Testis (tissue), 2 donors: ENCODE data around the gene KLHL22.

Experiments
- POLR2A ChIP-seq: fragments of 450-650 bp; IDR thresholded peaks from one replicate; pipeline ENCODE4 v1.6.1; 2017; ENCODE audit warnings: antibody characterized with exemption, mild to moderate bottlenecking, moderate library complexity
- TF ChIP-seq, protein P1 (sequence below), 3 experiments: fragments of 450-650 bp in 2 of 3; fragments of 200-600 bp in 1 of 3; sonication (generic) in 1 of 3; IDR thresholded peaks; one replicate each; pipeline ENCODE4 v1.5.1; 2016 to 2019; ENCODE audit warnings: antibody characterized with exemption in 3 of 3, mild to moderate bottlenecking in 2 of 3, moderate library complexity in 1 of 3

DNA sequence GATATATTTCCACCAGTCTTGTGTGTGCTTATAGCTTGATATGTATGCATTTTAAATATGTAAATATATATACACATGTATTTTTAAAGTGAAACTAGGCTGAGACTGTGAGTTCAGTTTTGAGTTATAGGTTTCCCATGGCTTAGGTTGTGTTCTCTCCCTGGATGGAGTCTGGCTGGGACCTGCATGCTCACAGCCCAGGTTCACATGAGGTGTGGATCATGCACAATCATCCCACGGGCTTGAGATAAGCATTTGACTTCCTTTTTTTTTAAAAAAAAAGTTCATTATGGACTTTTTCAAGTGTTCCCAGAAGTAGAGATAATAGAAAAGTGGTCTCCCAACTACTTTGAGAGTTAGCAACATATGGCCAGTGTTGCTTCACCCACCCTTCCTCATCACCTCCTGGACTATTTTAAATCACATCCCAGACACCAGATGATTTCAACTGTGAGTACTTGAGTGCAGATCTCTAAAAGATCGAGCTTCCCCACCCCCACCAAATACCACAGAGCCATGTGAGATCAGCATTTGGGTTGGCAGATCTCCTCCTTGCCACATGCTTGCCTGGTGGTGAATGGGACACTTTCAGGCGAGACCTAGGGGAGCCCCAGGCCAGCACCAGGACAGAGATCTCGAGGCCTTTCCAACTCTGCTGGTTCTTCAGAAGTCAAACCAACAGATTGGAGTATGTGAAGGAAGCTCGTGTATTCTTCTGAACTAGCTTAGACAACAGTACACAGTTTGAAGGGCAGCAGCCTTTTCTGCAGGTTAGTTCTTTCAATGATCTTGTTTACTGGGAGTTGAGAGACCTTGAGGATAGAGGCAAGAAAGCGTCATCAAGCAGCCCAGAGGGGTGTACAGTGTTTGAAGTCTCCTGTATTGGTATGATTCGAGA is 27.7 kb upstream of the KLHL22 start:
- TF ChIP-seq, protein P1, sequence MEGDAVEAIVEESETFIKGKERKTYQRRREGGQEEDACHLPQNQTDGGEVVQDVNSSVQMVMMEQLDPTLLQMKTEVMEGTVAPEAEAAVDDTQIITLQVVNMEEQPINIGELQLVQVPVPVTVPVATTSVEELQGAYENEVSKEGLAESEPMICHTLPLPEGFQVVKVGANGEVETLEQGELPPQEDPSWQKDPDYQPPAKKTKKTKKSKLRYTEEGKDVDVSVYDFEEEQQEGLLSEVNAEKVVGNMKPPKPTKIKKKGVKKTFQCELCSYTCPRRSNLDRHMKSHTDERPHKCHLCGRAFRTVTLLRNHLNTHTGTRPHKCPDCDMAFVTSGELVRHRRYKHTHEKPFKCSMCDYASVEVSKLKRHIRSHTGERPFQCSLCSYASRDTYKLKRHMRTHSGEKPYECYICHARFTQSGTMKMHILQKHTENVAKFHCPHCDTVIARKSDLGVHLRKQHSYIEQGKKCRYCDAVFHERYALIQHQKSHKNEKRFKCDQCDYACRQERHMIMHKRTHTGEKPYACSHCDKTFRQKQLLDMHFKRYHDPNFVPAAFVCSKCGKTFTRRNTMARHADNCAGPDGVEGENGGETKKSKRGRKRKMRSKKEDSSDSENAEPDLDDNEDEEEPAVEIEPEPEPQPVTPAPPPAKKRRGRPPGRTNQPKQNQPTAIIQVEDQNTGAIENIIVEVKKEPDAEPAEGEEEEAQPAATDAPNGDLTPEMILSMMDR (IDR thresholded peaks at IDR 0.05) = no peak
- TF ChIP-seq POLR2A = no peak
